Ishikawa (cell line): Measurements from ENCODE around the gene MYCBP2.

Source experiments
- CEBPB ChIP-seq: IDR thresholded peaks from 2 replicates; pipeline ENCODE4 v1.6.1; 2012
- EGR1 ChIP-seq: IDR thresholded peaks from 2 replicates; pipeline ENCODE4 v1.6.1; 2012
- FOXM1 ChIP-seq: IDR thresholded peaks from 2 replicates; pipeline ENCODE4 v1.6.1; 2012; ENCODE audit warnings: low read depth, borderline replicate concordance
- MAX ChIP-seq: IDR thresholded peaks from 2 replicates; pipeline ENCODE4 v1.6.1; 2012
- NFIC ChIP-seq: IDR thresholded peaks from 2 replicates; pipeline ENCODE4 v1.6.1; 2012
- REST ChIP-seq: IDR thresholded peaks from 2 replicates; pipeline ENCODE4 v1.6.1; 2012; ENCODE audit warnings: low read depth, mild to moderate bottlenecking
- TCF12 ChIP-seq: IDR thresholded peaks from 2 replicates; pipeline ENCODE4 v1.6.1; 2012; ENCODE audit warnings: low read depth
- USF1 ChIP-seq: IDR thresholded peaks from 2 replicates; pipeline ENCODE4 v1.6.1; 2012
- ZBTB7A ChIP-seq: IDR thresholded peaks from 2 replicates; pipeline ENCODE4 v1.6.1; 2012; ENCODE audit warnings: low read depth

- TF ChIP-seq FOXM1: no peak
- no peak for TF ChIP-seq ZBTB7A
- TF ChIP-seq CEBPB: no peak
- no peak for TF ChIP-seq EGR1
- TF ChIP-seq USF1: no peak
- no peak for TF ChIP-seq NFIC
- no peak for TF ChIP-seq MAX
- no peak for TF ChIP-seq REST
- TF ChIP-seq TCF12: no peak
Observed at GRCh38 chr13:77362166-77362565, 35.3 kb upstream of the MYCBP2 start.
